Measurements from ENCODE around the gene IREB2.

- TF ChIP-seq, protein P1, sequence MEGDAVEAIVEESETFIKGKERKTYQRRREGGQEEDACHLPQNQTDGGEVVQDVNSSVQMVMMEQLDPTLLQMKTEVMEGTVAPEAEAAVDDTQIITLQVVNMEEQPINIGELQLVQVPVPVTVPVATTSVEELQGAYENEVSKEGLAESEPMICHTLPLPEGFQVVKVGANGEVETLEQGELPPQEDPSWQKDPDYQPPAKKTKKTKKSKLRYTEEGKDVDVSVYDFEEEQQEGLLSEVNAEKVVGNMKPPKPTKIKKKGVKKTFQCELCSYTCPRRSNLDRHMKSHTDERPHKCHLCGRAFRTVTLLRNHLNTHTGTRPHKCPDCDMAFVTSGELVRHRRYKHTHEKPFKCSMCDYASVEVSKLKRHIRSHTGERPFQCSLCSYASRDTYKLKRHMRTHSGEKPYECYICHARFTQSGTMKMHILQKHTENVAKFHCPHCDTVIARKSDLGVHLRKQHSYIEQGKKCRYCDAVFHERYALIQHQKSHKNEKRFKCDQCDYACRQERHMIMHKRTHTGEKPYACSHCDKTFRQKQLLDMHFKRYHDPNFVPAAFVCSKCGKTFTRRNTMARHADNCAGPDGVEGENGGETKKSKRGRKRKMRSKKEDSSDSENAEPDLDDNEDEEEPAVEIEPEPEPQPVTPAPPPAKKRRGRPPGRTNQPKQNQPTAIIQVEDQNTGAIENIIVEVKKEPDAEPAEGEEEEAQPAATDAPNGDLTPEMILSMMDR (IDR thresholded peaks at IDR 0.05), result no peak
- no peak for TF ChIP-seq ZFX (IDR thresholded peaks at IDR 0.05; ENCODE audit: borderline replicate concordance)
Measured at GRCh38 chr15:78399091-78399490, 38.9 kb upstream of the IREB2 start.

All from 22Rv1 (cell line).